Breast epithelium (tissue), 3 donors: ENCODE measurements around the gene RNF224.

Source experiments
- CTCF ChIP-seq, 3 donors: fragments of 450-650 bp; IDR thresholded peaks; one replicate each; pipeline ENCODE4 v1.5.1; 2016 to 2017; ENCODE audit warnings: antibody characterized with exemption in 3 of 3, mild to moderate bottlenecking in 3 of 3, moderate library complexity in 3 of 3
- POLR2A ChIP-seq: fragments of 450-650 bp; IDR thresholded peaks from one replicate; pipeline ENCODE4 v1.6.1; 2016; ENCODE audit warnings: antibody characterized with exemption, mild to moderate bottlenecking, moderate library complexity
- POLR2AphosphoS5 ChIP-seq, 3 donors: sonication (generic); formaldehyde crosslinking; IDR thresholded peaks; one replicate each; pipeline ENCODE4 v1.6.1; 2017; ENCODE audit warnings: antibody characterized with exemption in 3 of 3

- TF ChIP-seq POLR2A = no peak
- no peak for TF ChIP-seq CTCF (IDR thresholded peaks at IDR 0.05)
- no peak for TF ChIP-seq POLR2AphosphoS5 (IDR thresholded peaks at IDR 0.05)
Measured at GRCh38 chr9:137194909-137195308, 32.4 kb upstream of the RNF224 start.
